NCI-H1930 (cell line): ENCODE results near the gene CAMK4.

Experiments
- DNase-seq, 2 experiments: peaks; one replicate each; lab custom pipeline; 2025; lab: John Stamatoyannopoulos, UW

CAMK4 gene

GRCh38 chr5:111223787-111224560 is at the start of gene CAMK4:
TSS of gene CAMK4 (plus strand) at chr5:111224384. CDS start at chr5:111224484, 100 bp downstream.
- DNase-seq = peak; percentile 67 to 74

GRCh38 chr5:111183064-111183463 is 41.1 kb upstream of the CAMK4 start:
- no peak for DNase-seq

- DNase-seq = no peak
Observed at GRCh38 chr5:111187079-111187478, 37.1 kb upstream of the CAMK4 start.

- no peak for DNase-seq
Observed at GRCh38 chr5:111194053-111194452, 30.1 kb upstream of the CAMK4 start.

- no peak for DNase-seq
Observed at GRCh38 chr5:111194925-111195324, 29.3 kb upstream of the CAMK4 start.

GRCh38 chr5:111197523-111197922 is 26.7 kb upstream of the CAMK4 start:
- no peak for DNase-seq

GRCh38 chr5:111198281-111198966 is 25.8 kb upstream of the CAMK4 start:
- DNase-seq = no peak

- DNase-seq = no peak
Observed at GRCh38 chr5:111200828-111201227, 23.4 kb upstream of the CAMK4 start.

- DNase-seq = no peak
Observed at GRCh38 chr5:111201705-111202104, 22.5 kb upstream of the CAMK4 start.

- DNase-seq = no peak
Observed at GRCh38 chr5:111211341-111211740, 12.8 kb upstream of the CAMK4 start.

GRCh38 chr5:111214052-111214742 is 10.0 kb upstream of the CAMK4 start:
- no peak for DNase-seq

GRCh38 chr5:111215971-111216370 is 8.2 kb upstream of the CAMK4 start:
- no peak for DNase-seq

GRCh38 chr5:111221139-111221538 is 3.0 kb upstream of the CAMK4 start:
- no peak for DNase-seq

GRCh38 chr5:111223101-111223786 is 940 bp upstream of the CAMK4 start:
- peak in 1 of 2 experiments; percentile 1 for DNase-seq

GRCh38 chr5:111224561-111225345 is 569 bp downstream of the CAMK4 start:
- no peak for DNase-seq

- DNase-seq = no peak
Observed at GRCh38 chr5:111225926-111226325, 1.7 kb downstream of the CAMK4 start.

- DNase-seq = no peak
Observed at GRCh38 chr5:111226556-111226955, 2.4 kb downstream of the CAMK4 start.

GRCh38 chr5:111227226-111227782 is 3.1 kb downstream of the CAMK4 start:
- no peak for DNase-seq

GRCh38 chr5:111227801-111228200 is 3.6 kb downstream of the CAMK4 start:
- DNase-seq = no peak

GRCh38 chr5:111228520-111229220 is 4.5 kb downstream of the CAMK4 start:
- DNase-seq = no peak
